HepG2 (cell line): ENCODE data around the gene AUTS2. TPM values are rescaled to one million over a fixed set of nuclear protein-coding genes. Genes with fewer than 3 reads are reported as not detected.

ENCODE experiments used
- POLR2G ChIP-seq: fragments of 200-400 bp; formaldehyde crosslinking; IDR thresholded peaks from 2 replicates; pipeline ENCODE4 v1.6.1; 2018; ENCODE audit warnings: mild to moderate bottlenecking, low read depth, low read length, moderate library complexity
- SALL2 ChIP-seq: sonication (generic); formaldehyde crosslinking; IDR thresholded peaks from 2 replicates; pipeline ENCODE4 v1.8.1; 2023; ENCODE audit warnings: mild to moderate bottlenecking, missing genetic modification reagents, inconsistent platforms
- ZNF253 ChIP-seq: sonication (generic); formaldehyde crosslinking; IDR thresholded peaks from 2 replicates; pipeline ENCODE4 v1.8.0; 2022; ENCODE audit warnings: mild to moderate bottlenecking, missing genetic modification reagents, borderline replicate concordance
- ZNF484 ChIP-seq: sonication (generic); formaldehyde crosslinking; IDR thresholded peaks from 2 replicates; pipeline ENCODE4 v1.5.1; 2020; ENCODE audit warnings: mild to moderate bottlenecking, low read depth, missing genetic modification reagents, borderline replicate concordance
- polyA plus RNA-seq, 8 experiments: library from polyadenylated mRNA; depleted of rRNA in 3 of 8; stranded (reverse) in 7 of 8; unstranded in 1 of 8; fragments of >200 nt; fragmentation: Illumina TruSeq in 4 of 8; extraction: Trizol in 4 of 8; gene quantifications; 2 replicates each; pipeline versions ENCODE4 v1.2.1 to v1.2.3, GENCODE V29; 2011 to 2016; ENCODE audit warnings: low read depth in 4 of 8, missing spikeins in 1 of 8, mixed read lengths in 1 of 8; ENCODE audit not compliant: insufficient read depth in 1 of 8
- total RNA-seq, 5 experiments: library from RNA; depleted of rRNA; stranded (reverse); fragments of >200 nt; fragmentation: Illumina TruSeq; extraction: Trizol; gene quantifications; 2 replicates each; pipeline ENCODE4 v1.2.3, GENCODE V29; 2016; ENCODE audit warnings: low read depth in 1 of 5
- TF ChIP-seq, protein P1 (sequence below): sonication (generic); formaldehyde crosslinking; IDR thresholded peaks from 2 replicates; pipeline ENCODE4 v1.5.0; 2020; ENCODE audit warnings: mild to moderate bottlenecking, missing genetic modification reagents, borderline replicate concordance

AUTS2 gene
- total and polyA plus RNA-seq, 2 of the 13 experiments (the other 11 are each of a cell fraction or from before 2014, with no cell fraction given) = 0.38 TPM; not detected in 1

DNA sequence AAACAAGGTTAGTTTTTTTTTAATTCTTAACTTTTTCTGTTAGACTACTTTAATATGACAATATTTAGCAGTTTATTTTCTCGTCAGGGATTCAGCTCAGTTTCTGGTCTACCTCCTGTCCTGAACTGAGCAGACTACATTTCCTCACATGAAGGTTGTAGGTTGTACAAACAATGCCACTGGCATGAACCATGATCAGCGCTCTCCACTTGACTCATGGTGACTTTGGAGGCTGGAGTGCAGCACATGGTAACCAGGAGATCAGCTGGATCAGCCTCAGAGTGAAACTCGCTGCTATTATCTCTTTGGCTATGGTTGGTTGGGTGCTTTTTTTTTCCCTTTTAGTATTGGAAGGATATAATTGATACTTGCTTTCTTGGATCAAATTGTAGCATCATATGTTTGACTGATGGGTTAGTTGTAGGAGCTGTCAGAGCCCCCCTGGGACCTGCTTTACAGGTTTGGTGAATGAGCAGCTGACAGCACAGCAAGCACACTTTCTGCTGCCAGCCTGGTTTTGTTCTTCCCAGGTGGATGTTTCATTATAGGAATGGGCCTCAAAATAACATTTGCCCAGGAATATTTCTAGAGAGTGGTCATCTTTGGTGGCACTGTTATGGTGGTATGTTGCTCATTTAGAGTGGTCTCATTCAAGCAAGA lies 556.4 kb downstream of the AUTS2 start (continued):
- TF ChIP-seq, protein P1, sequence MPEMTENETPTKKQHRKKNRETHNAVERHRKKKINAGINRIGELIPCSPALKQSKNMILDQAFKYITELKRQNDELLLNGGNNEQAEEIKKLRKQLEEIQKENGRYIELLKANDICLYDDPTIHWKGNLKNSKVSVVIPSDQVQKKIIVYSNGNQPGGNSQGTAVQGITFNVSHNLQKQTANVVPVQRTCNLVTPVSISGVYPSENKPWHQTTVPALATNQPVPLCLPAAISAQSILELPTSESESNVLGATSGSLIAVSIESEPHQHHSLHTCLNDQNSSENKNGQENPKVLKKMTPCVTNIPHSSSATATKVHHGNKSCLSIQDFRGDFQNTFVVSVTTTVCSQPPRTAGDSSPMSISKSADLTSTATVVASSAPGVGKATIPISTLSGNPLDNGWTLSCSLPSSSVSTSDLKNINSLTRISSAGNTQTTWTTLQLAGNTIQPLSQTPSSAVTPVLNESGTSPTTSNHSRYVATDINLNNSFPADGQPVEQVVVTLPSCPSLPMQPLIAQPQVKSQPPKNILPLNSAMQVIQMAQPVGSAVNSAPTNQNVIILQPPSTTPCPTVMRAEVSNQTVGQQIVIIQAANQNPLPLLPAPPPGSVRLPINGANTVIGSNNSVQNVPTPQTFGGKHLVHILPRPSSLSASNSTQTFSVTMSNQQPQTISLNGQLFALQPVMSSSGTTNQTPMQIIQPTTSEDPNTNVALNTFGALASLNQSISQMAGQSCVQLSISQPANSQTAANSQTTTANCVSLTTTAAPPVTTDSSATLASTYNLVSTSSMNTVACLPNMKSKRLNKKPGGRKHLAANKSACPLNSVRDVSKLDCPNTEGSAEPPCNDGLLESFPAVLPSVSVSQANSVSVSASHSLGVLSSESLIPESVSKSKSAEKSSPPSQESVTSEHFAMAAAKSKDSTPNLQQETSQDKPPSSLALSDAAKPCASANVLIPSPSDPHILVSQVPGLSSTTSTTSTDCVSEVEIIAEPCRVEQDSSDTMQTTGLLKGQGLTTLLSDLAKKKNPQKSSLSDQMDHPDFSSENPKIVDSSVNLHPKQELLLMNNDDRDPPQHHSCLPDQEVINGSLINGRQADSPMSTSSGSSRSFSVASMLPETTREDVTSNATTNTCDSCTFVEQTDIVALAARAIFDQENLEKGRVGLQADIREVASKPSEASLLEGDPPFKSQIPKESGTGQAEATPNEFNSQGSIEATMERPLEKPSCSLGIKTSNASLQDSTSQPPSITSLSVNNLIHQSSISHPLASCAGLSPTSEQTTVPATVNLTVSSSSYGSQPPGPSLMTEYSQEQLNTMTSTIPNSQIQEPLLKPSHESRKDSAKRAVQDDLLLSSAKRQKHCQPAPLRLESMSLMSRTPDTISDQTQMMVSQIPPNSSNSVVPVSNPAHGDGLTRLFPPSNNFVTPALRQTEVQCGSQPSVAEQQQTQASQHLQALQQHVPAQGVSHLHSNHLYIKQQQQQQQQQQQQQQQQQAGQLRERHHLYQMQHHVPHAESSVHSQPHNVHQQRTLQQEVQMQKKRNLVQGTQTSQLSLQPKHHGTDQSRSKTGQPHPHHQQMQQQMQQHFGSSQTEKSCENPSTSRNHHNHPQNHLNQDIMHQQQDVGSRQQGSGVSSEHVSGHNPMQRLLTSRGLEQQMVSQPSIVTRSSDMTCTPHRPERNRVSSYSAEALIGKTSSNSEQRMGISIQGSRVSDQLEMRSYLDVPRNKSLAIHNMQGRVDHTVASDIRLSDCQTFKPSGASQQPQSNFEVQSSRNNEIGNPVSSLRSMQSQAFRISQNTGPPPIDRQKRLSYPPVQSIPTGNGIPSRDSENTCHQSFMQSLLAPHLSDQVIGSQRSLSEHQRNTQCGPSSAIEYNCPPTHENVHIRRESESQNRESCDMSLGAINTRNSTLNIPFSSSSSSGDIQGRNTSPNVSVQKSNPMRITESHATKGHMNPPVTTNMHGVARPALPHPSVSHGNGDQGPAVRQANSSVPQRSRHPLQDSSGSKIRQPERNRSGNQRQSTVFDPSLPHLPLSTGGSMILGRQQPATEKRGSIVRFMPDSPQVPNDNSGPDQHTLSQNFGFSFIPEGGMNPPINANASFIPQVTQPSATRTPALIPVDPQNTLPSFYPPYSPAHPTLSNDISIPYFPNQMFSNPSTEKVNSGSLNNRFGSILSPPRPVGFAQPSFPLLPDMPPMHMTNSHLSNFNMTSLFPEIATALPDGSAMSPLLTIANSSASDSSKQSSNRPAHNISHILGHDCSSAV (CRISPR knock-in tag) = no peak
- TF ChIP-seq ZNF253 (no peak), ZNF484 (CRISPR knock-in tag) (no peak), SALL2 (CRISPR knock-in tag) (no peak), POLR2G (no peak)
